Endothelial cell of umbilical vein (primary cell): Measurements from ENCODE around the gene HMMR. TPM values are rescaled to one million over a fixed set of nuclear protein-coding genes. Genes with fewer than 3 reads are reported as not detected.

Source experiments
- BruUV-seq: library from RNA; stranded (reverse); fragments of 400-500 nt; replicated peaks from 2 replicates; lab custom pipeline; 2021; lab: Mats Ljungman, UMichigan
- CTCF ChIA-PET: fragments of 300-600, 350-600 bp; sonication (Branson Sonifier 250); formaldehyde crosslinking; loops from one replicate; lab custom pipeline; 2021; ENCODE audit warnings: antibody characterized with exemption, inconsistent platforms; lab: Charles Lee
- POLR2A ChIA-PET: fragments of 300-600, 350-600 bp; sonication (Branson Sonifier 250); formaldehyde crosslinking; loops from one replicate; lab custom pipeline; 2021; ENCODE audit warnings: antibody characterized with exemption, inconsistent platforms; lab: Charles Lee
- DNase-seq: peaks from one replicate; pipeline ENCODE4 v3.0.0-alpha.2; 2011; ENCODE audit warnings: low read depth, low spot score
- FAIRE-seq: peaks from 2 replicates; lab custom pipeline; 2011; peaks lifted over from hg19 to GRCh38; lab: Jason Lieb, UNC
- H2AFZ ChIP-seq: 2 replicates; pipeline ENCODE4 v1.6.0; 2012; ENCODE audit warnings: low read depth, low read length, control low read depth, inconsistent platforms
- H3K27ac ChIP-seq: 2 replicates; pipeline ENCODE4 v1.5.1; 2011; ENCODE audit warnings: low read depth, mild to moderate bottlenecking, control low read depth, low read length, moderate library complexity; ENCODE audit not compliant: insufficient read depth
- H3K27me3 ChIP-seq, 2 experiments: 2 replicates each; pipeline versions ENCODE4 v1.6.0 to v1.6.1; 2011; ENCODE audit warnings: low read length in 2 of 2, mixed read lengths in 1 of 2; ENCODE audit not compliant: control insufficient read depth in 2 of 2, insufficient read depth in 2 of 2
- H3K36me3 ChIP-seq, 2 experiments: 2 replicates in 1 of 2; 3 replicates in 1 of 2; pipeline ENCODE4 v1.5.1; 2011; ENCODE audit warnings: low read length in 2 of 2, mild to moderate bottlenecking in 1 of 2, moderate library complexity in 1 of 2; ENCODE audit not compliant: control insufficient read depth in 2 of 2, insufficient read depth in 2 of 2; ENCODE audit errors: extremely low read depth in 1 of 2
- H3K4me1 ChIP-seq: 3 replicates; pipeline ENCODE4 v1.5.1; 2011; ENCODE audit warnings: mild to moderate bottlenecking, low read length; ENCODE audit not compliant: control insufficient read depth, insufficient read depth; ENCODE audit errors: extremely low read depth
- H3K4me2 ChIP-seq: 2 replicates; pipeline ENCODE4 v1.6.1; 2011; ENCODE audit warnings: low read length, control low read depth, mixed read lengths; ENCODE audit not compliant: insufficient read depth
- H3K4me3 ChIP-seq, 3 experiments: fragments of 200-600 bp in 1 of 3; sonication (generic), shearing (Covaris generic) in 1 of 3; replicated peaks in 1 of 3; 2 replicates each; pipeline ENCODE4 v1.5.1; 2011 to 2016; ENCODE audit warnings: control low read depth in 3 of 3, low read length in 3 of 3, mild to moderate bottlenecking in 2 of 3, inconsistent platforms in 1 of 3, low read depth in 1 of 3, moderate library complexity in 1 of 3; ENCODE audit not compliant: insufficient read depth in 1 of 3
- H3K79me2 ChIP-seq: 2 replicates; pipeline ENCODE4 v1.6.0; 2012; ENCODE audit warnings: low read length, inconsistent platforms; ENCODE audit not compliant: control insufficient read depth, insufficient read depth
- H3K9ac ChIP-seq: replicated peaks from 2 replicates; pipeline ENCODE3; 2011; ENCODE audit warnings: low read length, control low read depth; ENCODE audit not compliant: insufficient read depth; ENCODE audit errors: extremely low read depth
- H3K9me1 ChIP-seq: replicated peaks from 3 replicates; pipeline ENCODE4 v1.6.0; 2011; ENCODE audit warnings: mild to moderate bottlenecking, low read length; ENCODE audit not compliant: control insufficient read depth, insufficient read depth; ENCODE audit errors: extremely low read depth
- H3K9me3 ChIP-seq: replicated peaks from 2 replicates; pipeline ENCODE4 v1.5.1; 2012; ENCODE audit warnings: low read length, inconsistent platforms; ENCODE audit not compliant: control insufficient read depth, insufficient read depth
- H4K20me1 ChIP-seq: replicated peaks from 2 replicates; pipeline ENCODE3; 2011; ENCODE audit warnings: mild to moderate bottlenecking, low read length; ENCODE audit not compliant: control insufficient read depth, insufficient read depth; ENCODE audit errors: extremely low read depth
- EZH2 ChIP-seq: IDR thresholded peaks from 2 replicates; pipeline ENCODE4 v1.6.1; 2012; ENCODE audit warnings: borderline replicate concordance, low read depth, mild to moderate bottlenecking, moderate library complexity, low read length, inconsistent platforms; ENCODE audit not compliant: severe bottlenecking
- FOS ChIP-seq: IDR thresholded peaks from 2 replicates; pipeline ENCODE4 v1.6.1; 2011; ENCODE audit warnings: mild to moderate bottlenecking, low read length, moderate library complexity, borderline replicate concordance; ENCODE audit not compliant: insufficient read depth
- GATA2 ChIP-seq: IDR thresholded peaks from 2 replicates; pipeline ENCODE4 v1.7.0; 2011; ENCODE audit warnings: low read depth, mild to moderate bottlenecking, moderate library complexity, mixed read lengths, low read length; ENCODE audit not compliant: insufficient read length, insufficient read depth
- JUN ChIP-seq: IDR thresholded peaks from 2 replicates; pipeline ENCODE4 v1.6.1; 2011; ENCODE audit warnings: borderline replicate concordance, low read depth; ENCODE audit not compliant: insufficient read length, insufficient read depth
- MYC ChIP-seq: IDR thresholded peaks from one replicate; pipeline ENCODE4 v1.6.1; 2011; ENCODE audit warnings: mild to moderate bottlenecking, low read depth, low read length
- POLR2A ChIP-seq: IDR thresholded peaks from 2 replicates; pipeline ENCODE4 v1.6.1; 2012; ENCODE audit warnings: low read depth, mild to moderate bottlenecking, control low read depth, low read length
- POLR2AphosphoS5 ChIP-seq: IDR thresholded peaks from 2 replicates; pipeline ENCODE4 v1.6.1; 2012; ENCODE audit warnings: low read depth, mild to moderate bottlenecking, control low read depth, low read length, moderate library complexity; ENCODE audit not compliant: insufficient read depth
- dilution Hi-C: fragments of 300-500 bp; cut with MboI; formaldehyde crosslinking; loops from one replicate; pipeline ENCODE4 v1.15.0; 2019; ENCODE audit warnings: low sequenced_read_pairs; ENCODE audit not compliant: extremely low pct_ligation_motif_present
- intact Hi-C: fragments of 100-400 bp; cut with micrococcal nuclease; formaldehyde crosslinking; loops from one replicate; pipeline ENCODE4 v1.10.0; 2022
- polyA plus RNA-seq, 4 experiments: library from polyadenylated mRNA; depleted of rRNA in 3 of 4; stranded (reverse) in 3 of 4; unstranded in 1 of 4; fragments of >200 nt; gene quantifications; 2 replicates each; pipeline versions ENCODE4 v1.2.1 to v1.2.3, GENCODE V29; 2011 to 2012; ENCODE audit warnings: missing spikeins in 1 of 4
- total RNA-seq: library from RNA; stranded (reverse); gene quantifications from 2 replicates; pipeline ENCODE4 v1.2.3, GENCODE V29; 2021
- TF ChIP-seq, protein P1 (sequence below): IDR thresholded peaks from 2 replicates; pipeline ENCODE4 v1.6.1; 2011; ENCODE audit not compliant: insufficient read depth, insufficient read length
- TF ChIP-seq, protein P2 (sequence below), 2 donors: IDR thresholded peaks; 1 replicate in 1 of 2; 2 replicates in 1 of 2; pipeline ENCODE4 v1.5.1; 2011; ENCODE audit warnings: low read length in 2 of 2, mild to moderate bottlenecking in 2 of 2, moderate library complexity in 2 of 2, control low read depth in 1 of 2, inconsistent platforms in 1 of 2, low read depth in 1 of 2; ENCODE audit not compliant: insufficient read depth in 1 of 2; ENCODE audit errors: extremely low read depth in 1 of 2

The HMMR gene
- total and polyA plus RNA-seq, 2 donors (not counting 3 experiments of a cell fraction or from before 2014, with no cell fraction given) = 5.5 to 31.0 TPM

DNA sequence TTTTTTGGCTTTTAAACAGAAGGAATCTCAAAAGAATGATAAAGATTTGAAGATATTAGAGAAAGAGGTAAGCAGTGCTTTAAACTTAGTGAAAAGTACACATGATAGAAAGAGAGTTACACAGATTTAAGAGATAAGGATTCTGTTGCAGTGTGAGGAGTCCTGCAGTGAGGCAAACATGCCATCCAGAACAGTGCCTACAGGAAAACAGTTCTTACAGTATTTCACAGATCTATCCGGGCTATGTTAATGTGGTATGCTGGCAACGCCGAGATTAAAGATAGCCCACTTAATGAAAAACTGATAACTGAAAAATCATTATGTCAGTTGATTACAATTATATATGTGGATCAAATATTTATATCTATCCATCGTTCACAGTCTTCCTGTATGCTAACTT lies 7.2 kb downstream of the HMMR start:
- no peak overlapping the region for H3K27ac ChIP-seq
- ChIA-PET CTCF (interaction anchor here (1.1 kb wide), 1 partner anchor 10 kb away, joined by 4 read pairs; no protein-coding TSS in a partner anchor), POLR2A (interaction anchor here (0.6 kb wide), 1 partner anchor 29 kb away, joined by 6 read pairs; no protein-coding TSS in a partner anchor)
- no peak overlapping the region for H3K4me3 ChIP-seq
- H4K20me1 ChIP-seq = no peaks in the 10 kb centered on the region
- BruUV-seq = no TSS peak
- no peak overlapping the region for H2AFZ ChIP-seq
- no peaks in the 10 kb centered on the region for H3K9me1 ChIP-seq
- peaks cover 9% of the 10 kb centered on the region for H3K4me1 ChIP-seq
- DNase-seq (no peak), FAIRE-seq (no peak)
- dilution Hi-C loops (no loop called here), intact Hi-C loops (no loop called here)
- H3K36me3 ChIP-seq = peaks cover 0 to 3% of the 10 kb centered on the region in 2 experiments
- no peak for TF ChIP-seq GATA2
- no peak for TF ChIP-seq JUN
- TF ChIP-seq, protein P1, sequence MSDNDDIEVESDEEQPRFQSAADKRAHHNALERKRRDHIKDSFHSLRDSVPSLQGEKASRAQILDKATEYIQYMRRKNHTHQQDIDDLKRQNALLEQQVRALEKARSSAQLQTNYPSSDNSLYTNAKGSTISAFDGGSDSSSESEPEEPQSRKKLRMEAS = no peak
- TF ChIP-seq, protein P2, sequence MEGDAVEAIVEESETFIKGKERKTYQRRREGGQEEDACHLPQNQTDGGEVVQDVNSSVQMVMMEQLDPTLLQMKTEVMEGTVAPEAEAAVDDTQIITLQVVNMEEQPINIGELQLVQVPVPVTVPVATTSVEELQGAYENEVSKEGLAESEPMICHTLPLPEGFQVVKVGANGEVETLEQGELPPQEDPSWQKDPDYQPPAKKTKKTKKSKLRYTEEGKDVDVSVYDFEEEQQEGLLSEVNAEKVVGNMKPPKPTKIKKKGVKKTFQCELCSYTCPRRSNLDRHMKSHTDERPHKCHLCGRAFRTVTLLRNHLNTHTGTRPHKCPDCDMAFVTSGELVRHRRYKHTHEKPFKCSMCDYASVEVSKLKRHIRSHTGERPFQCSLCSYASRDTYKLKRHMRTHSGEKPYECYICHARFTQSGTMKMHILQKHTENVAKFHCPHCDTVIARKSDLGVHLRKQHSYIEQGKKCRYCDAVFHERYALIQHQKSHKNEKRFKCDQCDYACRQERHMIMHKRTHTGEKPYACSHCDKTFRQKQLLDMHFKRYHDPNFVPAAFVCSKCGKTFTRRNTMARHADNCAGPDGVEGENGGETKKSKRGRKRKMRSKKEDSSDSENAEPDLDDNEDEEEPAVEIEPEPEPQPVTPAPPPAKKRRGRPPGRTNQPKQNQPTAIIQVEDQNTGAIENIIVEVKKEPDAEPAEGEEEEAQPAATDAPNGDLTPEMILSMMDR (IDR thresholded peaks at IDR 0.05; ENCODE audit: extremely low read depth in 1 of 2, insufficient read depth in 1 of 2, low read depth in 1 of 2, low read length in 2 of 2) = no peak
- TF ChIP-seq POLR2A = no peak
- TF ChIP-seq MYC = no peak
- no peak for TF ChIP-seq EZH2
- no peak for TF ChIP-seq FOS
- no peak for TF ChIP-seq POLR2AphosphoS5
- no peaks in the 10 kb centered on the region for H3K9me3 ChIP-seq
- no peaks in the 10 kb centered on the region for H3K27me3 ChIP-seq
- H3K79me2 ChIP-seq = peaks cover 16% of the 10 kb centered on the region
- no peak overlapping the region for H3K4me2 ChIP-seq
- H3K9ac ChIP-seq = no peak overlapping the region
